H1 (cell line): ENCODE data around the gene BBX. TPM values are rescaled to one million over a fixed set of nuclear protein-coding genes. Genes with fewer than 3 reads are reported as not detected.

Experiments
- CHD7 ChIP-seq: fragments of 300-600 bp; sonication (generic); IDR thresholded peaks from 2 replicates; pipeline ENCODE4 v1.7.1; 2012; ENCODE audit warnings: low read length, moderate library complexity, mild to moderate bottlenecking, inconsistent platforms; ENCODE audit not compliant: insufficient replicate concordance
- MAFK ChIP-seq: IDR thresholded peaks from 2 replicates; pipeline ENCODE4 v1.6.1; 2012; ENCODE audit warnings: low read depth, mild to moderate bottlenecking, improper control_type of control experiment, low read length
- NANOG ChIP-seq: IDR thresholded peaks from 2 replicates; pipeline ENCODE4 v1.6.1; 2011; ENCODE audit warnings: low read length, low read depth, mild to moderate bottlenecking, inconsistent platforms; ENCODE audit not compliant: insufficient read depth, poor library complexity, severe bottlenecking
- POLR2A ChIP-seq, 2 experiments: IDR thresholded peaks; 1 replicate in 1 of 2; 2 replicates in 1 of 2; pipeline ENCODE4 v1.6.1; 2011; ENCODE audit warnings: low read depth in 2 of 2, low read length in 2 of 2, mild to moderate bottlenecking in 2 of 2; ENCODE audit errors: control extremely low read depth in 1 of 2
- YY1 ChIP-seq: IDR thresholded peaks from 2 replicates; pipeline ENCODE4 v1.6.1; 2011; ENCODE audit warnings: low read depth, mild to moderate bottlenecking, low read length
- polyA plus RNA-seq, 7 experiments: library from polyadenylated mRNA; depleted of rRNA in 3 of 7; stranded (reverse) in 5 of 7; unstranded in 2 of 7; fragments of >200 nt in 5 of 7; fragments of 200-250 nt in 2 of 7; gene quantifications; 1 replicate in 5 of 7; 2 replicates in 1 of 7; 4 replicates in 1 of 7; pipeline versions ENCODE4 v1.2.1 to v1.2.3, GENCODE V29; 2011 to 2013; ENCODE audit warnings: missing spikeins in 2 of 7, mixed read lengths in 2 of 7
- total RNA-seq: library from RNA; stranded (reverse); fragmentation: NEBNext Ultra II Directional; extraction: Animal tissue kit (Norgen Biotek cat#: 25700); gene quantifications from 2 replicates; pipeline ENCODE4 v1.2.1, GENCODE V29; 2021
- TF ChIP-seq, protein P1 (sequence below): IDR thresholded peaks from 2 replicates; pipeline ENCODE4 v1.6.1; 2012; ENCODE audit warnings: inconsistent platforms

BBX gene
- total and polyA plus RNA-seq, 2 of the 8 experiments (the other 6 are each of a cell fraction or from before 2014, with no cell fraction given) = 11.0 to 42.5 TPM

DNA sequence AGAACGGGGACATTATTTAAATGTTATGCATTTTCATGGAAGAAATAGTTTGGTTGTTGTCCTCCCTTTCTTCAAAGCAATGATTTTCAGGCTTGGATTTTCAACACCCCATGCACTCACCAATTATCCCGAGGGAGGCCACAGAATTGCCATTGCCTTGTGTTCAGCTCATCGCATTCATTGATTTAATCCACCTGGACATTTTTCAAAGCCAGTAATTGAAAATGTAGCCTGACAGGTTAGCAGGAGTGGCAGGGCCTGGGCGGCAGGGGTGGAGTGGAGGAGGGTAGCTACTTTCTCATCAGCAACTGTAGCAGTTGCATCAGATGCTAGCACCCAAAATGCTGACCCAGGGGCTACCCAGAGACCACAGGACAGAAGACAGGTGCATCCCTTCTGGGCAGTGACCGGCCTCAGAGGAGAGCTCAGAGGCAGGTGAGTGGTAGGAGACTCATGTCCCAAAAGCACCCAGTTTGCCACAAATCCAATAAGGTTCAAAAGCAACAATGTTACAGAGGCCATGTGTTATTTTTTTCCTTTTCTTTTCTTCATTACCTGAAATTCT lies 325.7 kb downstream of the BBX start (continued):
- TF ChIP-seq CHD7 (no peak), POLR2A (IDR thresholded peaks at IDR 0.05; ENCODE audit: control extremely low read depth in 1 of 2, low read depth in 2 of 2, low read length in 2 of 2) (no peak), YY1 (no peak), MAFK (no peak), NANOG (no peak)
- TF ChIP-seq, protein P1, sequence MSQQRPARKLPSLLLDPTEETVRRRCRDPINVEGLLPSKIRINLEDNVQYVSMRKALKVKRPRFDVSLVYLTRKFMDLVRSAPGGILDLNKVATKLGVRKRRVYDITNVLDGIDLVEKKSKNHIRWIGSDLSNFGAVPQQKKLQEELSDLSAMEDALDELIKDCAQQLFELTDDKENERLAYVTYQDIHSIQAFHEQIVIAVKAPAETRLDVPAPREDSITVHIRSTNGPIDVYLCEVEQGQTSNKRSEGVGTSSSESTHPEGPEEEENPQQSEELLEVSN = no peak
